ENCODE results near the gene CST8. TPM values are rescaled to one million over a fixed set of nuclear protein-coding genes. Genes with fewer than 3 reads are reported as not detected.

Gene CST8
- total and polyA plus RNA-seq, 7 donors: not detected

GRCh38 chr20:23454816-23455215 lies 36.1 kb upstream of the CST8 start:
- Histone ChIP-seq H3K36me3 (ENCODE audit: insufficient read depth in 1 of 2, low read depth in 1 of 2) (no peaks in the 10 kb centered on the region), H3K27me3 (ENCODE audit: insufficient read depth in 3 of 3, low read length in 2 of 3) (peaks cover 0 to 7% (median 0%) of the 10 kb centered on the region in 3 donors), H3K27ac (no peak overlapping the region), H3K9me3 (no peaks in the 10 kb centered on the region), H3K4me3 (no peak overlapping the region), H3K4me1 (no peaks in the 10 kb centered on the region)
- TF ChIP-seq, protein P1, sequence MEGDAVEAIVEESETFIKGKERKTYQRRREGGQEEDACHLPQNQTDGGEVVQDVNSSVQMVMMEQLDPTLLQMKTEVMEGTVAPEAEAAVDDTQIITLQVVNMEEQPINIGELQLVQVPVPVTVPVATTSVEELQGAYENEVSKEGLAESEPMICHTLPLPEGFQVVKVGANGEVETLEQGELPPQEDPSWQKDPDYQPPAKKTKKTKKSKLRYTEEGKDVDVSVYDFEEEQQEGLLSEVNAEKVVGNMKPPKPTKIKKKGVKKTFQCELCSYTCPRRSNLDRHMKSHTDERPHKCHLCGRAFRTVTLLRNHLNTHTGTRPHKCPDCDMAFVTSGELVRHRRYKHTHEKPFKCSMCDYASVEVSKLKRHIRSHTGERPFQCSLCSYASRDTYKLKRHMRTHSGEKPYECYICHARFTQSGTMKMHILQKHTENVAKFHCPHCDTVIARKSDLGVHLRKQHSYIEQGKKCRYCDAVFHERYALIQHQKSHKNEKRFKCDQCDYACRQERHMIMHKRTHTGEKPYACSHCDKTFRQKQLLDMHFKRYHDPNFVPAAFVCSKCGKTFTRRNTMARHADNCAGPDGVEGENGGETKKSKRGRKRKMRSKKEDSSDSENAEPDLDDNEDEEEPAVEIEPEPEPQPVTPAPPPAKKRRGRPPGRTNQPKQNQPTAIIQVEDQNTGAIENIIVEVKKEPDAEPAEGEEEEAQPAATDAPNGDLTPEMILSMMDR (IDR thresholded peaks at IDR 0.05): no peak
- no peak for DNase-seq
- WGBS, 3 donors: 93 to 100% (median 95%) methylated on average over 1 of the region's 1 CpG
- no peak for ATAC-seq
- intact Hi-C loops (cut with DNase I): no loop called here

DNA sequence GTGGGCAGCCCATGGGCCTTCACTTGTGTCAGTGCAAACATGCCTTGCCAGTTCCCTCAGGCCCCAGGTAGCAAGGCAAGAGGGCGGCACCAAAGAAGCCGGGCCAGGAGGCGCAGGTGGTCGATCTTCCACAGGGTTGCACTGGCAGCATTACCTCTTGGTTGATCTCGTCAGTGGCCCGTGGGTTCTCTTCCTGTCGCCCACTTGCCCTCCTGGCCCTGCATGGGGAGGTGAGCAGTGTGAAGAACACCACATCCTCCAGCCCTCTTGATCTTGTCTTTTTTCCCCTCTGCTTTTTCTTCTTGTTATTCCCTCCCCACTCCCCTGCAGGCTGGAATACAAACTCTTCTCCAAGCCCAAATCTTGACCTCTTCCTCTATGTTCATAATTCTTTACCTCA lies 35.3 kb upstream of the CST8 start:
- intact Hi-C loops (cut with DNase I): no loop called here
- WGBS, 3 donors: 88 to 89% (median 89%) methylated on average over 7 of the region's 7 CpGs
- no peak for ATAC-seq

DNA sequence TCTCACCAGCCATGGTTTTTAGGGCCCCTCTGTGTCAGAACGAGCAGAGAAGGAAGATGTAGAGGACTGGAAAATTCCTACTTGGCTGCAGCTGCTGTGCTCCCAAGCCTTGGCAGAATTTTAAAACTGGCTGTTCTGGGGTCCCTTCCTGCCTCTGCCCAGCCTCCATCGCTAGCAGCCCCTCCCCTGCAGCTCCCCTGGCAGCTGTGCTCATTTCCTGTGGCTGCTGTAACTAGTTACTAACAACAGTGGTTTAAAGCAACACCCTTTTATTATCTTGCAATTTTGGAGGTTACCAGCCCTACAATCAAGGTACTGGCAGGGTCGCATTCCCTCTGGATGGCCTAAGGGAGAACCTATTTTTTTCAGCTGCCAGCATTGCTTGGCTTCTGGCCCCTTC lies 34.5 kb upstream of the CST8 start:
- TF ChIP-seq, protein P1 (IDR thresholded peaks at IDR 0.05): no peak
- H3K36me3 ChIP-seq (ENCODE audit: insufficient read depth in 1 of 2, low read depth in 1 of 2): no peaks in the 10 kb centered on the region
- no peak overlapping the region for H3K4me3 ChIP-seq
- H3K9me3 ChIP-seq: no peaks in the 10 kb centered on the region
- intact Hi-C loops (cut with DNase I): no loop called here
- ATAC-seq (no peak), DNase-seq (no peak)
- WGBS, 3 donors: 27 to 33% (median 31%) methylated on average over 3 of the region's 3 CpGs
- H3K27me3 ChIP-seq (ENCODE audit: insufficient read depth in 3 of 3, low read length in 2 of 3): peaks cover 0 to 7% (median 0%) of the 10 kb centered on the region in 3 donors
- no peaks in the 10 kb centered on the region for H3K4me1 ChIP-seq
- H3K27ac ChIP-seq: no peak overlapping the region

More for the DNA sequence above, 35.3 kb upstream of the CST8 start:
- Histone ChIP-seq H3K4me3 (no peak overlapping the region), H3K27ac (no peak overlapping the region), H3K27me3 (ENCODE audit: insufficient read depth in 3 of 3, low read length in 2 of 3) (peaks cover 0 to 7% (median 0%) of the 10 kb centered on the region in 3 donors), H3K36me3 (ENCODE audit: insufficient read depth in 1 of 2, low read depth in 1 of 2) (no peaks in the 10 kb centered on the region), H3K4me1 (no peaks in the 10 kb centered on the region), H3K9me3 (no peaks in the 10 kb centered on the region)
- TF ChIP-seq, protein P1 (IDR thresholded peaks at IDR 0.05): no peak
- DNase-seq: no peak

GRCh38 chr20:23456873-23457272 lies 34.0 kb upstream of the CST8 start:
- no peak for DNase-seq
- Histone ChIP-seq H3K27ac (no peak overlapping the region), H3K4me1 (no peaks in the 10 kb centered on the region), H3K9me3 (no peaks in the 10 kb centered on the region), H3K27me3 (ENCODE audit: insufficient read depth in 3 of 3, low read length in 2 of 3) (peaks cover 0 to 7% (median 0%) of the 10 kb centered on the region in 3 donors), H3K4me3 (no peak overlapping the region), H3K36me3 (ENCODE audit: insufficient read depth in 1 of 2, low read depth in 1 of 2) (no peaks in the 10 kb centered on the region)
- TF ChIP-seq, protein P1 (IDR thresholded peaks at IDR 0.05): no peak
- intact Hi-C loops (cut with DNase I): no loop called here
- ATAC-seq: no peak
- 88 to 93% (median 89%) methylated on average over 7 of the region's 7 CpGs for WGBS, 3 donors

DNA sequence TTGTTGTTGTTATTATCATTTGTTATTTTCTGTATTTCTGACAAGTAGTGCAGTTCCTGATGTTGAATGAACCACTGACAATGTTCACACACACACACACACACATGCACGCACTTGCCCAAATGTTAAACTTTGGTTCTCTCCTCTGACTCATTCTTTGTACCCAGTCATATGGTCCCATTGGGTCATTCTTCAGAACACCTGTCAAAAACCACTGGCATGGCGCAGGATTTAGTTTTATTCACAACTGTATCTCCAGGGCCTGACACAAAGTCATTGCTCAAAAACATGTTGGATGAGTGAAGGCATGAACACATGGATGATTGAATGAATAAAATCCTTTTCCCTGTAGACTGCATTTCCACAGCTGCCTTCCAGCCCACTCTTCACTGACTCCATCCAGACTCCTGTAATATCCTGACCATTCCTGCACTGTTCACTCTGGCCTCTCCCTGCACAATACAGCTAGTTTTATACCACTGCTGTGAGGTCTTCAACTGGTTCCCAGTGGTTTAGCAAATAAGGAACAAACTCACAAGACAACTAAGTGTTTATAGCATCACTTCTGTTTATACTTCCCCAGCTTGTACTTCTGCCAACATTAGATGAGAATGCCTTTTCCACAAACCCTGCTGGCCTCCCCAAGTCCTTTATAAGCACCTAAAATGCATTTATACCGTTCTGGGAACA lies 31.3 kb upstream of the CST8 start:
- DNase-seq (no peak), ATAC-seq (no peak)
- no peaks in the 10 kb centered on the region for H3K27me3 ChIP-seq (ENCODE audit: insufficient read depth in 3 of 3, low read length in 2 of 3)
- H3K4me3 ChIP-seq: no peak overlapping the region
- H3K36me3 ChIP-seq (ENCODE audit: insufficient read depth in 1 of 2, low read depth in 1 of 2): no peaks in the 10 kb centered on the region
- intact Hi-C loops (cut with DNase I): no loop called here
- H3K9me3 ChIP-seq: no peaks in the 10 kb centered on the region
- H3K4me1 ChIP-seq: no peaks in the 10 kb centered on the region
- H3K27ac ChIP-seq: no peak overlapping the region
- TF ChIP-seq, protein P1 (IDR thresholded peaks at IDR 0.05): no peak
- 45 to 61% (median 58%) methylated on average over 3 of the region's 3 CpGs for WGBS, 3 donors
